ENCODE data around the gene RGL1.

RGL1 gene

DNA sequence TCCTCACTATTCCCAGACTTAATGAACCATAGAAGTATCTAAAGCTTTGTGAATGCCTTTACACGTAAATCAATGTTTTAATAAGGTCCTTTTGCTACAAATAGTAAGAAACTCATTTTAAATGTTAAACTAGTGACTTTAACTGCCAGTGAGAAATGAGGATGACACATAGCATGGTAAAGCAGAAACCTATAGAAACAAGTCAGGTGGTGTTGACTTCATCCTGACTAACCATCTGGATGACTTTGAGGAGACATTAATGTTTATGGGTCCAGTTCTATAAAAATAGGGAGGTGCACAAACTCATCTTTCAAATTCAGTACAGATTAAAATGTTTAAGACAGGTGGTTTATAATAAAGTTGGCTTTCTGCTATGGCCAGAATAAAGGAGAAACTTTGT lies 147.2 kb downstream of the RGL1 start:
- Histone ChIP-seq H3K79me2 (ENCODE audit: insufficient read depth, low read length) (no peaks in the 10 kb centered on the region), H3K9ac (ENCODE audit: low read depth, low read length, poor library complexity, severe bottlenecking) (no peak overlapping the region), H3K27me3 (ENCODE audit: insufficient read depth, low read length, poor library complexity, severe bottlenecking) (no peaks in the 10 kb centered on the region), H3K4me2 (ENCODE audit: low read depth, low read length, poor library complexity, severe bottlenecking) (no peak overlapping the region), H3K4me1 (ENCODE audit: insufficient read depth, low read length, poor library complexity, severe bottlenecking) (peaks cover 13% of the 10 kb centered on the region), H3K9me3 (ENCODE audit: insufficient read depth, low read depth, low read length) (no peaks in the 10 kb centered on the region), H4K20me1 (ENCODE audit: insufficient read depth, low read length, poor library complexity, severe bottlenecking) (no peaks in the 10 kb centered on the region), H3F3A (ENCODE audit: low read depth) (peaks cover 6% of the 10 kb centered on the region; the same call in 1 of the 2 replicates), H2AFZ (ENCODE audit: low read length) (no peak overlapping the region), H3K9me2 (replicated peaks; ENCODE audit: low read depth, low read length) (no peaks in the 10 kb centered on the region), H3K4me3 (ENCODE audit: low read length, poor library complexity, severe bottlenecking) (no peak overlapping the region), H3K36me3 (ENCODE audit: insufficient read depth, low read length) (no peaks in the 10 kb centered on the region)
- TF ChIP-seq EZH2phosphoT487 (IDR thresholded peaks at IDR 0.05; ENCODE audit: borderline replicate concordance): no peak
- TF ChIP-seq, protein P1, sequence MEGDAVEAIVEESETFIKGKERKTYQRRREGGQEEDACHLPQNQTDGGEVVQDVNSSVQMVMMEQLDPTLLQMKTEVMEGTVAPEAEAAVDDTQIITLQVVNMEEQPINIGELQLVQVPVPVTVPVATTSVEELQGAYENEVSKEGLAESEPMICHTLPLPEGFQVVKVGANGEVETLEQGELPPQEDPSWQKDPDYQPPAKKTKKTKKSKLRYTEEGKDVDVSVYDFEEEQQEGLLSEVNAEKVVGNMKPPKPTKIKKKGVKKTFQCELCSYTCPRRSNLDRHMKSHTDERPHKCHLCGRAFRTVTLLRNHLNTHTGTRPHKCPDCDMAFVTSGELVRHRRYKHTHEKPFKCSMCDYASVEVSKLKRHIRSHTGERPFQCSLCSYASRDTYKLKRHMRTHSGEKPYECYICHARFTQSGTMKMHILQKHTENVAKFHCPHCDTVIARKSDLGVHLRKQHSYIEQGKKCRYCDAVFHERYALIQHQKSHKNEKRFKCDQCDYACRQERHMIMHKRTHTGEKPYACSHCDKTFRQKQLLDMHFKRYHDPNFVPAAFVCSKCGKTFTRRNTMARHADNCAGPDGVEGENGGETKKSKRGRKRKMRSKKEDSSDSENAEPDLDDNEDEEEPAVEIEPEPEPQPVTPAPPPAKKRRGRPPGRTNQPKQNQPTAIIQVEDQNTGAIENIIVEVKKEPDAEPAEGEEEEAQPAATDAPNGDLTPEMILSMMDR (conservative IDR thresholded peaks at IDR 0.05; ENCODE audit: low read length): no peak

DNA sequence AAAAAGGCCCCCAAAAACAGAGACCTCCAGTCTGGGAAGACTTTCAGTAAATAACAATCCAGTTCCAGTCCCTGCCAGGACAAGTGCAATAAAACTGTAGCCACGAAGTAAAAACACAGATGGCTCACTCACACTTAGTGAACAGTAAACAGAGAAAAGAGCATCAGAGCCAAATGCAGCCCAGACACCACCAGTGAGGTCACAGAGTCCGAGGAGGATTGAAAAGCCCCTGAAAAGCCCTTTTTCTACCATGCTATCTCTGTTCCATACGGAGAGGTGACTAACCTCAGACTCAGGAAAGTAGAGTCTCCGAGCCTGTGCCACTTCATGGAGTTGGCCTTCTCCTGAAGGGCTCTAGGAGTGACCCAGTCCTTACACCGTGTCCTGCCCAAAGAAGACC lies 148.1 kb downstream of the RGL1 start:
- no peaks in the 10 kb centered on the region for H3K9me2 ChIP-seq (replicated peaks; ENCODE audit: low read depth, low read length)
- no peak overlapping the region for H3K4me3 ChIP-seq (ENCODE audit: low read length, poor library complexity, severe bottlenecking)
- H3K4me2 ChIP-seq (ENCODE audit: low read depth, low read length, poor library complexity, severe bottlenecking): no peak overlapping the region
- no peak overlapping the region for H3K9ac ChIP-seq (ENCODE audit: low read depth, low read length, poor library complexity, severe bottlenecking)
- no peaks in the 10 kb centered on the region for H4K20me1 ChIP-seq (ENCODE audit: insufficient read depth, low read length, poor library complexity, severe bottlenecking)
- H3K9me3 ChIP-seq (ENCODE audit: insufficient read depth, low read depth, low read length): no peaks in the 10 kb centered on the region
- H3K79me2 ChIP-seq (ENCODE audit: insufficient read depth, low read length): no peaks in the 10 kb centered on the region
- H3K36me3 ChIP-seq (ENCODE audit: insufficient read depth, low read length): no peaks in the 10 kb centered on the region
- TF ChIP-seq, protein P1 (conservative IDR thresholded peaks at IDR 0.05; ENCODE audit: low read length): no peak
- no peak for TF ChIP-seq EZH2phosphoT487 (IDR thresholded peaks at IDR 0.05; ENCODE audit: borderline replicate concordance)
- peaks cover 6% of the 10 kb centered on the region; the same call in 1 of the 2 replicates for H3F3A ChIP-seq (ENCODE audit: low read depth)
- peaks cover 18% of the 10 kb centered on the region for H3K4me1 ChIP-seq (ENCODE audit: insufficient read depth, low read length, poor library complexity, severe bottlenecking)
- H2AFZ ChIP-seq (ENCODE audit: low read length): no peak overlapping the region
- H3K27me3 ChIP-seq (ENCODE audit: insufficient read depth, low read length, poor library complexity, severe bottlenecking): no peaks in the 10 kb centered on the region

DNA sequence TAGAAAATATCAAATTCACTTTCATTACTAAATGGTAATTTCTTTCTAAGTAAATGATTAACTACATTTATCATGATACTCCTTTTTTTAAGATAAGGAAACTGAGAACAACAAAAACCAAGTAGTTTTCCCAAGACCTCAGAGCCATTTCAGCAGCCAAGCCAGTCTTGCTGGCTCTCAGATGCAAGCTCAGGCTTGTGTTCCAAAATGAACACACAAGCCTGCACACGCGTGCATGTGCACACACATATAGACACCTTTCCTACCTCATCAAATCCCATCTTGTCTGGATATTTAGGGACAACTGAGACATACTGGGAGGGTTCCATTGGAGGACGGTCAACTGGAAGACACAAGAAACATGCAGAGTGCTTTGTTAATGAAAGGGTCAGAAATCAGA lies 149.6 kb downstream of the RGL1 start:
- H3K9ac ChIP-seq (ENCODE audit: low read depth, low read length, poor library complexity, severe bottlenecking): no peak overlapping the region
- no peak overlapping the region for H3K4me3 ChIP-seq (ENCODE audit: low read length, poor library complexity, severe bottlenecking)
- no peaks in the 10 kb centered on the region for H4K20me1 ChIP-seq (ENCODE audit: insufficient read depth, low read length, poor library complexity, severe bottlenecking)
- H3F3A ChIP-seq (ENCODE audit: low read depth): peaks cover 6% of the 10 kb centered on the region; the same call in 1 of the 2 replicates
- H3K4me1 ChIP-seq (ENCODE audit: insufficient read depth, low read length, poor library complexity, severe bottlenecking): peaks cover 18% of the 10 kb centered on the region
- no peaks in the 10 kb centered on the region for H3K79me2 ChIP-seq (ENCODE audit: insufficient read depth, low read length)
- no peaks in the 10 kb centered on the region for H3K36me3 ChIP-seq (ENCODE audit: insufficient read depth, low read length)
- H3K27me3 ChIP-seq (ENCODE audit: insufficient read depth, low read length, poor library complexity, severe bottlenecking): no peaks in the 10 kb centered on the region
- no peaks in the 10 kb centered on the region for H3K9me3 ChIP-seq (ENCODE audit: insufficient read depth, low read depth, low read length)
- no peaks in the 10 kb centered on the region for H3K9me2 ChIP-seq (replicated peaks; ENCODE audit: low read depth, low read length)
- H2AFZ ChIP-seq (ENCODE audit: low read length): no peak overlapping the region
- H3K4me2 ChIP-seq (ENCODE audit: low read depth, low read length, poor library complexity, severe bottlenecking): no peak overlapping the region
- TF ChIP-seq, protein P1 (conservative IDR thresholded peaks at IDR 0.05; ENCODE audit: low read length): no peak
- TF ChIP-seq EZH2phosphoT487 (IDR thresholded peaks at IDR 0.05; ENCODE audit: borderline replicate concordance): no peak
